Upper lobe of left lung (tissue), 6 donors: ENCODE results near the gene BLM. TPM values are rescaled to one million over a fixed set of nuclear protein-coding genes. Genes with fewer than 3 reads are reported as not detected.

Source experiments
- ATAC-seq, 2 donors: fragments of 200-7000 bp; cut with Tn5 transposase; one replicate each; pipeline ENCODE4 v1.9.1; 2022; ENCODE audit warnings: mild to moderate bottlenecking in 2 of 2, moderate library complexity in 2 of 2; ENCODE audit not compliant: low FRiP score in 2 of 2
- DNase-seq, 2 donors: peaks; one replicate each; pipeline ENCODE4 v3.0.0-alpha.2; 2019 to 2020
- H3K27ac ChIP-seq, 4 donors: fragments of 200-600 bp; sonication (generic); one replicate each; pipeline ENCODE4 v1.5.1; 2016 to 2019
- H3K27me3 ChIP-seq, 4 donors: fragments of 200-600 bp; sonication (generic); one replicate each; pipeline ENCODE4 v1.5.1; 2017 to 2019
- H3K36me3 ChIP-seq, 4 donors: fragments of 200-600 bp; sonication (generic); one replicate each; pipeline ENCODE4 v1.5.1; 2016 to 2019
- H3K4me1 ChIP-seq, 4 donors: fragments of 200-600 bp; sonication (generic); one replicate each; pipeline ENCODE4 v1.5.1; 2018 to 2019
- H3K4me3 ChIP-seq, 4 donors: fragments of 200-600 bp; sonication (generic); one replicate each; pipeline ENCODE4 v1.5.1; 2017 to 2019; ENCODE audit warnings: mild to moderate bottlenecking in 2 of 4, moderate library complexity in 1 of 4
- H3K9me3 ChIP-seq, 4 donors: fragments of 200-600 bp; sonication (generic); one replicate each; pipeline ENCODE4 v1.5.1; 2018 to 2019
- EP300 ChIP-seq, 4 donors: sonication (generic); formaldehyde crosslinking; IDR thresholded peaks; one replicate each; pipeline ENCODE4 v1.5.1; 2017; ENCODE audit warnings: antibody characterized with exemption in 4 of 4, control low read depth in 2 of 4
- POLR2A ChIP-seq, 4 donors: fragments of 450-650 bp; IDR thresholded peaks; one replicate each; pipeline ENCODE4 v1.5.1; 2016 to 2017; ENCODE audit warnings: antibody characterized with exemption in 4 of 4, mild to moderate bottlenecking in 2 of 4
- POLR2AphosphoS5 ChIP-seq, 2 donors: sonication (generic); formaldehyde crosslinking; IDR thresholded peaks; one replicate each; pipeline ENCODE4 v1.5.1; 2017; ENCODE audit warnings: antibody characterized with exemption in 2 of 2
- WGBS, 2 donors: methylation state at CpG; one replicate each; pipeline ENCODE4 v1.1.5; 2017 to 2018; 5-methylcytosine and 5-hydroxymethylcytosine counted together
- total RNA-seq, 6 donors: library from RNA; depleted of rRNA in 4 of 6; stranded (reverse); fragments of >200 nt in 4 of 6; gene quantifications; one replicate each; pipeline versions ENCODE4 v1.1.0 to v1.2.1, GENCODE V29; 2016 to 2021
- TF ChIP-seq, protein P1 (sequence below), 6 experiments: fragments of 450-650 bp in 4 of 6; fragments of 200-600 bp in 2 of 6; sonication (generic) in 2 of 6; IDR thresholded peaks; one replicate each; pipeline ENCODE4 v1.5.1; 2016 to 2019; ENCODE audit warnings: antibody characterized with exemption in 6 of 6
- donor health status: DM: no; HTN: no; CAD: no; lungs with moderate emphysema.
- donor health status: DM: no; HTN: yes; CAD: no; lungs with severe emphysema.

BLM gene
- total RNA-seq, 6 donors from 2014 or later, result 0.76 to 31.4 (median 2.6) TPM

DNA sequence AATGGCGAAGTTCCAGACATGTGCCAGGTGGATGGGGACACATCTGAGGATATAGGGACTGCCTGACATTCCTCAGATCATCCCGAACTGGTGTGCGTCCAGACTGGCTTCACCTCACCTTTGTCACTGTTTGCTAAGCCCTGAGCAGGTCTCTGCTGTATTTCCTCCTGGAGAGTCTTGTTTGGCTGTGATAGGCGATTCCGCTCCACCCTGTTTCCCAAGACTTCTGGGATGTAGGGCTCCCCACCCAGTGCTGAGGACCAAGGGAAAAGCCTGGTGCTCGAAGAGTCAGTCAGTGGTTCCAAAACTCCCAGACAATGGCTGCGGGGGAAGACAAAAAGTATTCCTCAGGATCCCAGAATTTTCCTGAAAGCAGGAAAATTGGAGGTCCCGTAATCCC lies 140.2 kb downstream of the BLM start:
- WGBS, 2 donors, result 94 to 95% methylated on average over 8 of the region's 8 CpGs
- peaks cover 8 to 17% (median 12%) of the 10 kb centered on the region in 4 donors for H3K4me1 ChIP-seq
- no peak overlapping the region for H3K4me3 ChIP-seq
- ATAC-seq (no peak), DNase-seq (no peak)
- H3K27me3 ChIP-seq, result no peaks in the 10 kb centered on the region
- H3K36me3 ChIP-seq, result no peaks in the 10 kb centered on the region
- TF ChIP-seq POLR2AphosphoS5 (IDR thresholded peaks at IDR 0.05) (no peak), EP300 (IDR thresholded peaks at IDR 0.05) (no peak), POLR2A (IDR thresholded peaks at IDR 0.05) (no peak)
- TF ChIP-seq, protein P1, sequence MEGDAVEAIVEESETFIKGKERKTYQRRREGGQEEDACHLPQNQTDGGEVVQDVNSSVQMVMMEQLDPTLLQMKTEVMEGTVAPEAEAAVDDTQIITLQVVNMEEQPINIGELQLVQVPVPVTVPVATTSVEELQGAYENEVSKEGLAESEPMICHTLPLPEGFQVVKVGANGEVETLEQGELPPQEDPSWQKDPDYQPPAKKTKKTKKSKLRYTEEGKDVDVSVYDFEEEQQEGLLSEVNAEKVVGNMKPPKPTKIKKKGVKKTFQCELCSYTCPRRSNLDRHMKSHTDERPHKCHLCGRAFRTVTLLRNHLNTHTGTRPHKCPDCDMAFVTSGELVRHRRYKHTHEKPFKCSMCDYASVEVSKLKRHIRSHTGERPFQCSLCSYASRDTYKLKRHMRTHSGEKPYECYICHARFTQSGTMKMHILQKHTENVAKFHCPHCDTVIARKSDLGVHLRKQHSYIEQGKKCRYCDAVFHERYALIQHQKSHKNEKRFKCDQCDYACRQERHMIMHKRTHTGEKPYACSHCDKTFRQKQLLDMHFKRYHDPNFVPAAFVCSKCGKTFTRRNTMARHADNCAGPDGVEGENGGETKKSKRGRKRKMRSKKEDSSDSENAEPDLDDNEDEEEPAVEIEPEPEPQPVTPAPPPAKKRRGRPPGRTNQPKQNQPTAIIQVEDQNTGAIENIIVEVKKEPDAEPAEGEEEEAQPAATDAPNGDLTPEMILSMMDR (IDR thresholded peaks at IDR 0.05), result no peak
- no peak overlapping the region for H3K27ac ChIP-seq
- H3K9me3 ChIP-seq, result no peaks in the 10 kb centered on the region

DNA sequence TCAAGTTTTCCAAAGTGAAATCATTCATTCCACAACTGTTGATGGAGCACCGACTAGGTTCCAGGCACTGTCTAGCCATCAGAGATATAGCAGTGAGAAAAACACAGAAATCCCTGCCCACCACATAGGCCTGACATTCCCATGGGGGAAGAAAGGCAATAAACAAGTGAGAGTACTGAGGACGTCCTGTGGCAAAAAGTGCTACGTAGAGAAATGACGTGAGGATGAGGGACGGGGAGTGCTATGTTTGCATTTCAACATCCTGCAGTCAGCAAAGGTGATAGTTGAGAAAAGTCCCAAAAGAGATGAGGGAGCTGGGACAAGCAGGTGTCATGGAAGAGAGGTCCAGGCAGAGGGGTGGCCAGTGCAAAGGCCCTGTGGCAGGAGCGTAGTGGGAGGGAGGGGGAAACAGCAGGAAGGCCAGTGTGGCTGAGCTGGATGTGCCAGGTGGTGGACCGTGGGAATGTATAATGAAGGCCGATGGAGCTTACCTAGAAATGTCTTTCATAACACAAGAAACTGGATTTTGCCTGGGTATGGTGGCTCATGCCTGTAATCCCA lies 140.8 kb downstream of the BLM start:
- no peaks in the 10 kb centered on the region for H3K36me3 ChIP-seq

DNA sequence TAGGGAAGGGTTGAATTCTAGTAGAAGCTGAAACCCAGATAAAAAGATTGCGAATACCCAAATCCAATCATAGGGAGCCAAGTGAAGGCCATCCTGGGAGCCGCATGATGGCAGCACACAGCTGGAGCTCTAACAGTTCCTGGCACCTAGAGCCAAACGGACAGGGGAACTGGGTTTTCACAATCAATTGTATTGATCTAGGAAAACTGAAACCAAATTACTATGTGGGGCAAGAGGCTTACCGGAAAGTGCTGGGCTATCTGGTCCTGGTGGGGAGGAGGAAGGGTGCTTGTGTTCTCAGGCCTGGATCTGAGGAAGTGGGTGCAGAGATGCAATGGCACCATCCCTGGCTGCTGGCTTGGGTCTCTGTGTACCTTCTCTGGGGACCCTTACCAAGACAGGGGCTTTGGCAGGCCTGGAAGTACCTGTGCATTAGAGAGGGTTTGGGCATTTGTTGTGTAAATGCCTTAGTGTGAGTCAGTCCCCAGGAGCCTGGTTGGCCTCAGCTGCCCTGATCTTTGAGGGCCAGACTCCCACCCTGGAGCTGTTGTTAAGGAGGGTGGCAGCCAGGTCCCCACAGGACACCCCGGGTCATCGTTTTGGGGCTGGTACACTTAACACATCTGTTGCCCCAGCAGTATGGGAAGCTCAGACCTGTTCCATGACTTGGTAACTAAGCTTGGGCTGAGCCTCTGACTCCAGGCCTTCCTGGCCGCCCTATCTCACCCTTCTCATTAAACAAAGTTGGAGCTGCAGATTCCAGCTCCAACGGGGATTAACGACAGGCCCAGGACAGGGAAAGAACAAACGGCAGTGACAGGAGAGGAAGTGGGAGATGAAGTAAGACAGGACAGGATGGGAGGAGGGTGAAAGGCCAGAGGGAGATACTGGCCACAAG lies 142.3 kb downstream of the BLM start:
- DNase-seq, result no peak
- Histone ChIP-seq H3K9me3 (no peaks in the 10 kb centered on the region), H3K27me3 (no peaks in the 10 kb centered on the region), H3K36me3 (no peaks in the 10 kb centered on the region), H3K4me3 (no peak overlapping the region), H3K27ac (peak overlapping the region; percentile 8 to 63 (median 44)), H3K4me1 (peaks cover 11 to 31% (median 24%) of the 10 kb centered on the region in 4 donors)
- TF ChIP-seq POLR2A (IDR thresholded peaks at IDR 0.05) (no peak), POLR2AphosphoS5 (IDR thresholded peaks at IDR 0.05) (no peak), EP300 (IDR thresholded peaks at IDR 0.05) (no peak)
- TF ChIP-seq, protein P1 (IDR thresholded peaks at IDR 0.05), result no peak
- WGBS, 2 donors, result 60 to 72% methylated on average over 8 to 10 of the region's 10 CpGs
- no peak for ATAC-seq

More for the DNA sequence above, 140.8 kb downstream of the BLM start:
- WGBS, 2 donors, result 74 to 84% methylated on average over 8 of the region's 8 CpGs
- no peaks in the 10 kb centered on the region for H3K9me3 ChIP-seq
- H3K4me3 ChIP-seq, result no peak overlapping the region
- ATAC-seq, result no peak
- H3K27ac ChIP-seq, result no peak overlapping the region
- peak in 1 of 2 donors; percentile 5 for TF ChIP-seq POLR2AphosphoS5 (IDR thresholded peaks at IDR 0.05)
- TF ChIP-seq, protein P1 (IDR thresholded peaks at IDR 0.05), result no peak
- H3K4me1 ChIP-seq, result peaks cover 9 to 17% (median 13%) of the 10 kb centered on the region in 4 donors
- no peaks in the 10 kb centered on the region for H3K27me3 ChIP-seq
- DNase-seq, result no peak

DNA sequence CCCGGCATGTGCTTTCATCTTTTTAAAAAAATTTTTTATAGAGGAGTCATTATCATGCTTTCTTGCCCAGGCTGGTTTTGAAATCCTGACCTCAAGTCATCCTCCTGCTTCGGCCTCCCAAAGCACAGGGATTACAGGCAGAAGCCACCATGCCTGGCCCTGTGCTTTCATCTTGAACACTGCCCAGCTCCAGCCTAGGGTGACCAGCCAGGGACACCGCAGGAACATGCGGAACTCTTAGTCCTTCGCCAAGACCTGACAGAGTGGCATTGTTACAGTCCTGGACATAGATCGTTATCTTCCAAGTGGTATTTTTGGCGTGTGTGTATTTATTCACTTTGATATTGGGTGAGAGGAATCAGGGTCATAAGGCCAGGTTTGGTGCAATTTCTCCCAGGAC lies 143.3 kb downstream of the BLM start:
- H3K27ac ChIP-seq, result peak overlapping the region in 2 of 4 donors; percentile 8 to 63

More for the DNA sequence above, 143.3 kb downstream of the BLM start:
- H3K4me1 ChIP-seq, result peaks cover 11 to 33% (median 24%) of the 10 kb centered on the region in 4 donors
- ATAC-seq (no peak), DNase-seq (no peak)
- no peaks in the 10 kb centered on the region for H3K27me3 ChIP-seq
- H3K9me3 ChIP-seq, result no peaks in the 10 kb centered on the region
- no peaks in the 10 kb centered on the region for H3K36me3 ChIP-seq
- WGBS, 2 donors, result 69 to 84% methylated on average over 7 of the region's 7 CpGs
- no peak overlapping the region for H3K4me3 ChIP-seq
- TF ChIP-seq, protein P1 (IDR thresholded peaks at IDR 0.05), result no peak
- peak in 2 of 4 donors; percentile 27 to 50 for TF ChIP-seq EP300 (IDR thresholded peaks at IDR 0.05)
- no peak for TF ChIP-seq POLR2A (IDR thresholded peaks at IDR 0.05)
- peak in 1 of 2 donors; percentile 36 for TF ChIP-seq POLR2AphosphoS5 (IDR thresholded peaks at IDR 0.05)
